Calu3 (cell line): ENCODE results near the gene CEACAM7. TPM values are rescaled to one million over a fixed set of nuclear protein-coding genes. Genes with fewer than 3 reads are reported as not detected.
A peak's percentile ranks its signal among the peaks of the same experiment; 100 is the strongest.

Experiments used
- BruUV-seq: library from RNA; stranded (reverse); fragments of 400-500 nt; replicated peaks from 2 replicates; lab custom pipeline; 2021; lab: Mats Ljungman, UMichigan
- CTCF ChIA-PET: fragments of 300-600 bp; sonication (Branson Sonifier 250); formaldehyde crosslinking; loops from one replicate; lab custom pipeline; 2022; ENCODE audit warnings: antibody characterized with exemption; lab: Charles Lee
- DNase-seq: peaks from one replicate; pipeline ENCODE4 v3.0.0; 2022
- H3K27ac Mint-ChIP-seq: one replicate; pipeline ENCODE4 v1.8.0; 2022; ENCODE audit warnings: mixed read lengths; ENCODE audit not compliant: unreplicated experiment
- H3K27me3 Mint-ChIP-seq: one replicate; pipeline ENCODE4 v1.8.0; 2022; ENCODE audit warnings: mixed read lengths; ENCODE audit not compliant: unreplicated experiment
- H3K36me3 Mint-ChIP-seq: one replicate; pipeline ENCODE4 v1.8.0; 2022; ENCODE audit warnings: mild to moderate bottlenecking, moderate library complexity, mixed read lengths; ENCODE audit not compliant: insufficient read depth, unreplicated experiment
- H3K4me1 Mint-ChIP-seq: one replicate; pipeline ENCODE4 v1.8.0; 2022; ENCODE audit warnings: mild to moderate bottlenecking, low read depth, mixed read lengths; ENCODE audit not compliant: unreplicated experiment
- H3K4me3 Mint-ChIP-seq: one replicate; pipeline ENCODE4 v1.8.0; 2022; ENCODE audit warnings: mild to moderate bottlenecking, low read depth, moderate library complexity, mixed read lengths; ENCODE audit not compliant: unreplicated experiment
- H3K9me3 Mint-ChIP-seq: one replicate; pipeline ENCODE4 v1.8.0; 2022; ENCODE audit warnings: low read depth, mixed read lengths; ENCODE audit not compliant: unreplicated experiment
- intact Hi-C: fragments of 100-400 bp; cut with micrococcal nuclease; formaldehyde crosslinking; loops from one replicate; pipeline ENCODE4 v1.10.0; 2022; ENCODE audit not compliant: unreplicated experiment
- total RNA-seq: library from RNA; stranded (reverse); gene quantifications from 2 replicates; pipeline ENCODE4 v1.2.3, GENCODE V29; 2022
- TF ChIP-seq, protein P1 (sequence below): fragments of 200-600 bp; IDR thresholded peaks from one replicate; pipeline ENCODE4 v1.8.0; 2022; ENCODE audit warnings: antibody characterized with exemption; ENCODE audit not compliant: unreplicated experiment

Gene CEACAM7
- total RNA-seq, 1 experiment from 2014 or later = 5.9 TPM

GRCh38 chr19:41687419-41687818, 651 bp downstream of the CEACAM7 start:
- TF ChIP-seq, protein P1, sequence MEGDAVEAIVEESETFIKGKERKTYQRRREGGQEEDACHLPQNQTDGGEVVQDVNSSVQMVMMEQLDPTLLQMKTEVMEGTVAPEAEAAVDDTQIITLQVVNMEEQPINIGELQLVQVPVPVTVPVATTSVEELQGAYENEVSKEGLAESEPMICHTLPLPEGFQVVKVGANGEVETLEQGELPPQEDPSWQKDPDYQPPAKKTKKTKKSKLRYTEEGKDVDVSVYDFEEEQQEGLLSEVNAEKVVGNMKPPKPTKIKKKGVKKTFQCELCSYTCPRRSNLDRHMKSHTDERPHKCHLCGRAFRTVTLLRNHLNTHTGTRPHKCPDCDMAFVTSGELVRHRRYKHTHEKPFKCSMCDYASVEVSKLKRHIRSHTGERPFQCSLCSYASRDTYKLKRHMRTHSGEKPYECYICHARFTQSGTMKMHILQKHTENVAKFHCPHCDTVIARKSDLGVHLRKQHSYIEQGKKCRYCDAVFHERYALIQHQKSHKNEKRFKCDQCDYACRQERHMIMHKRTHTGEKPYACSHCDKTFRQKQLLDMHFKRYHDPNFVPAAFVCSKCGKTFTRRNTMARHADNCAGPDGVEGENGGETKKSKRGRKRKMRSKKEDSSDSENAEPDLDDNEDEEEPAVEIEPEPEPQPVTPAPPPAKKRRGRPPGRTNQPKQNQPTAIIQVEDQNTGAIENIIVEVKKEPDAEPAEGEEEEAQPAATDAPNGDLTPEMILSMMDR = no peak
- Mint-ChIP-seq H3K27me3 (peaks cover 56% of the 10 kb centered on the region), H3K27ac (no peak overlapping the region), H3K4me3 (no peak overlapping the region), H3K4me1 (peaks cover 30% of the 10 kb centered on the region), H3K9me3 (no peaks in the 10 kb centered on the region), H3K36me3 (peaks cover 7% of the 10 kb centered on the region)
- CTCF ChIA-PET = interaction anchor here (0.9 to 5.9 kb wide), 4 partner anchors 11 to 47 kb away, joined by 5 to 56 read pairs (median 8); no protein-coding TSS in a partner anchor
- intact Hi-C loops = no loop called here
- no peak for DNase-seq
- BruUV-seq = no TSS peak

DNA sequence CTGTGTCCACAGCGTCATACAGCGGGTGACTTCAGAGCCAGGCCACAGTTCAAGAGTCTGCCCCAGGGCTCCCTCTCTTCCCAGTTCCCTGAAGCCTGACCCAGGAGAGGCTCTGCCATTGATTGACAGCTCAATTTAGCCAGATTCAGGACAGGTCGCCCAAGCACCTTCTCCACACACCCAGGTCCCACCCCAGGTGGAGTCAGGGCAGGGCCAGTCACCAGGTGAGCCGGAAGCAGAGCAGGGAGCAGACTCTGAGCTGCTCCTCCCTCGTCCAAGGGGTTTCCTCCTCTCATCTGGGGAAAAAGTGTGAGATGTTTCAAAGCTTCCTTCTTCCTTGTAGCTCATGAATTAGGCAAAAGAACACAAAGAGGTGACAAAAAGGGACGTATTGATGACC, 5.6 kb downstream of the CEACAM7 start:
- TF ChIP-seq, protein P1 = no peak
- Mint-ChIP-seq H3K27ac (no peak overlapping the region), H3K4me3 (no peak overlapping the region), H3K4me1 (peaks cover 4% of the 10 kb centered on the region), H3K36me3 (peaks cover 4% of the 10 kb centered on the region), H3K27me3 (peaks cover 68% of the 10 kb centered on the region), H3K9me3 (no peaks in the 10 kb centered on the region)
- no TSS peak for BruUV-seq
- CTCF ChIA-PET = interaction anchor here (0.9 kb wide), 1 partner anchor 355 kb away, joined by 3 read pairs; no protein-coding TSS in a partner anchor
- intact Hi-C loops = no loop called here
- peak; percentile 32 for DNase-seq

DNA sequence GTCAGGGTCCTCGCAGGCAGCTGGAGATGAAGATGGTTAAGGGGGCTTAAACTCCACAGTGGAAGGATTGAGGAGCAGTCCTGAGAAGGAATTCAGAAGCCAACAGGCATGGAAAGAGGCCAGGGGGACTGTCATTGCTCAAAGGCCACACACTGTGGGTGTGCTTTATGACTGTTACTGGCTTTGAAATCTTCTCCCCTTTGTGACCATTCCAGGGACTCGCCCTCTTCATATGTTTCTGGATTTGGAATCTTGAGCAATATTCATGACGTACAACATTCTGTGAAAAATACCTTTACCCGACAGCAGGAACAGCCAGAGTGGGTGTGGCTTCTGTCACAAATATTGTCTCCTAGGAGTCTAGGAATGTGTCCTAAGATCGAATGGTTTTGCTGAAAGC, 16.6 kb downstream of the CEACAM7 start:
- no peak for DNase-seq
- Mint-ChIP-seq H3K9me3 (peaks cover 3% of the 10 kb centered on the region), H3K27me3 (peaks cover 90% of the 10 kb centered on the region), H3K36me3 (no peaks in the 10 kb centered on the region), H3K4me1 (no peaks in the 10 kb centered on the region), H3K4me3 (no peak overlapping the region), H3K27ac (no peak overlapping the region)
- intact Hi-C loops = no loop called here
- CTCF ChIA-PET = no interaction called here
- no TSS peak for BruUV-seq
- TF ChIP-seq, protein P1 = no peak

- TF ChIP-seq, protein P1 = no peak
- intact Hi-C loops = no loop called here
- CTCF ChIA-PET = no interaction called here
- peaks cover 3% of the 10 kb centered on the region for H3K9me3 Mint-ChIP-seq
- no peak for DNase-seq
- no peak overlapping the region for H3K27ac Mint-ChIP-seq
- H3K4me3 Mint-ChIP-seq = no peak overlapping the region
- no peaks in the 10 kb centered on the region for H3K36me3 Mint-ChIP-seq
- BruUV-seq = no TSS peak
- no peaks in the 10 kb centered on the region for H3K4me1 Mint-ChIP-seq
- peaks cover 83% of the 10 kb centered on the region for H3K27me3 Mint-ChIP-seq
Observed at GRCh38 chr19:41670755-41671154, 17.3 kb downstream of the CEACAM7 start.
